ENCODE measurements around the gene C1orf21.

DNA sequence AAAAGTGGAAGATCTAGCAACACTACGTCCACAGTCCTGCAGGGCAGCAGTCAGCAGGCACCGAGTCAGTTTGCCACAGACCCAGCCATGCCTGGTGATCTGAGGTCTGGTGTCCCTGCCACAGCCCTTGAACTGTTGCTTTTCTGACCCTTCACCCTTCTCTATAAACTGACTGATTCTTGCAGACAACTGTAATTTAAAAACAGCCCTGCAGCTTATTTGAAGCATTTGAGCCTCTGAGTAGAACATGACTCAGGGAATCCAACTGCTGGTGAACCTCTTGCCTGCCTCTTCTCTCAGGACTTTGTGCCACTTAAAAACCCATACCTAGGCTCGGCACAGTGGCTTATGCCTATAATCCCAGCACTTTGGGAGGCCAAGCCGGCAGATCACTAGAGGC, 260.6 kb downstream of the C1orf21 start:
- TF ChIP-seq TAF1 (IDR thresholded peaks at IDR 0.05; ENCODE audit: low read depth, low read length) = no peak
- TF ChIP-seq POLR2A (IDR thresholded peaks at IDR 0.05; ENCODE audit: low read depth, low read length) = no peak

All from GM12891 (cell line).